ENCODE data around the gene GRIFIN.
"Not testable (repeated sequence)": the region's sequence is repeated elsewhere in the genome, so short reads cannot be mapped to it uniquely, and the experiment has no call there.

Gene GRIFIN

DNA sequence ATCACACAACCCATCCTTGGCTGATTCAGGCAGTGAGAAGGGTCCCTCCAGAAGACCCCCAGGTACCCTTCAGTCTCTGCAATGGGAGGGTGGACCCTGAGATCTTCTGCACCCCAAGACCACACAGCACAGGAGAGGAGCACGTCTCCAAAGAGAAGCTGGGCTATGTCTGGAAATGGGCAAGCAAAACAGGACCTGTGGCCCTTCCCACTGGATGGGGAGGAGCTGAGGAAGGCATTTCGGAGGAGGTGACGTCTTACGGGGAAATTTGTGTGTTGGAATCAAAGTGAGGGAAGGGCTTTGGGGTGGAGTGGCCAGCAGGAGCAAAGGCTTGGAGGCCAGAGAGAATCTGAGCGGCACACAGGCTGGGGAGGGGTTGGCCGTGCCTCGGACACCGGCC is 16.5 kb downstream of the GRIFIN start:
- no peak for DNase-seq (ENCODE audit: low read depth)
- no peak for TF ChIP-seq CTCF (IDR thresholded peaks at IDR 0.05; ENCODE audit: insufficient read depth, low read depth, low read length, missing control alignments)

DNA sequence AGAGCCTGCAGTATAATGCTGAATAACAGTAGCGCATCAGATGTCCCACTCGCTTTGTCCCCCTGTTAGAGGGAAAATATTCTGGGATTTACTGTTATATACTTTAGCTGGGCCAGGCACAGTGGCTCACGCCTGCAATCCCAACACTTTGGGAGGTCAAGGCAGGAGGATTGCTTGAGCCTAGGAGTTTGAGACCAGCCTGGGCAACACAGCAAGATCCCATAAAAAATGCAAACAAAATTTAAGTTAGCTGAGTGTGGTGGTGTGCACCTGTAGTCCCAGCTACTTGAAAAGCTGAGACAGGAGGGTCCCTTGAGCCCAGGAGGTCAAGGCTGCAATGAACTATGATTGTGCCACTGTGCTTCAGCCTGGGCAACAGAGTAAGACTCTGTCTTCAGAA is 22.3 kb downstream of the GRIFIN start:
- not testable (repeated sequence) for H3K4me3 ChIP-seq (ENCODE audit: low read length); DNase-seq (ENCODE audit: low read depth)

More for the DNA sequence above, 16.5 kb downstream of the GRIFIN start:
- H3K4me3 ChIP-seq (ENCODE audit: low read length): no peak overlapping the region

DNA sequence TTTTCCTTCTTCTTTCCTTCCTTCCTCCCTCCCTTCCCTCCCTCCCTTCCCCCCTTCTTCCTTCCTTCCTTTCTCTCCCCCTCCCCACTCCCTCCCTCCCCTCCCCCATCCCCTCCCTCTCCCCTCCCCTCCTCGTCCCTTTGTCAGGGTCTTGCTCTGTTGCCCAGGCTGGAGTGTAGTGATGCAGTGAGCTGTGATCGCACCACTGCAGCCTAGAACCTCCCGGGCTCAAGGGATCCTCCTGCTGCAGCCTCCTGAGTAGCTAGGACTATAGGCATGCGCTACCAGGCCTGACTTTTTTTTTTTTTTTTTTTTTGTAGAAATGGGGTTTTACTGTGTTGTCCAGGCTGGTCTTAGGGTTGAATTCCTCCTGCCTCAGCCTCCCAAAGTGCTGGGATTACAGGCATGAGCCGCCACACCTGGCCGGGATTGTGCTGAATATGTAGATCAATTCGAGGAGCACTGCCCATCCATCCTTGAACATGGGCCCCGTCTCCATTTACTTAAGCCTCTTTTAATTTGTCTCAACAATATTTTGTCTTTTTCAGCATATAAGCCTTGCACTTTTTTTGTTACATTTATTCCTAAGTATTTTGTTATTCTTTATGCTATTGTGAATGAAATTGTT is 23.4 kb downstream of the GRIFIN start:
- no peak for DNase-seq (ENCODE audit: low read depth)
- H3K4me3 ChIP-seq (ENCODE audit: low read length): no peak overlapping the region
- no peak for TF ChIP-seq CTCF (IDR thresholded peaks at IDR 0.05; ENCODE audit: insufficient read depth, low read depth, low read length, missing control alignments)

DNA sequence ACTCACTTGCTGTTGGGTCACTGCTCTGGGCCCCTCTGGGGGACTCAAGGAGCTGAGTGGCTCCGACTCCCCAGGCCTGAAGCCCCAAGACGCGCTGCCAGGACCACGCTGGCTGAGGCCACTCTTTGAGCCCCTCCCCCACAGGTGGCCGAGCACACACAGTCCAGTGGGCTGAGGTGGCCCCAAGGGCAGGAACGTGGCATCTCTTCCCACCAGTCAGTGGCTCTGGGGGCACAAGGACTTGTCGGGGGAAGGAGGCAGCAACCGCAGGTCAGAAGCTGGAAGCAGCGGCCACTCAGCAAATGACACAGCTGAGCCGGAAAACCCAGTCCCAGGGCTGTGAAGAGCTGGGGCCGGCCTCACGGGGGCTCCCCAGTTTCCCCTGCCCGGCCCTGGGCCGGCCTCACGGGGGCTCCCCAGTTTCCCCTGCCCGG is 24.1 kb downstream of the GRIFIN start:
- TF ChIP-seq CTCF (IDR thresholded peaks at IDR 0.05; ENCODE audit: insufficient read depth, low read depth, low read length, missing control alignments): no peak
- no peak for DNase-seq (ENCODE audit: low read depth)
- no peak overlapping the region for H3K4me3 ChIP-seq (ENCODE audit: low read length)

DNA sequence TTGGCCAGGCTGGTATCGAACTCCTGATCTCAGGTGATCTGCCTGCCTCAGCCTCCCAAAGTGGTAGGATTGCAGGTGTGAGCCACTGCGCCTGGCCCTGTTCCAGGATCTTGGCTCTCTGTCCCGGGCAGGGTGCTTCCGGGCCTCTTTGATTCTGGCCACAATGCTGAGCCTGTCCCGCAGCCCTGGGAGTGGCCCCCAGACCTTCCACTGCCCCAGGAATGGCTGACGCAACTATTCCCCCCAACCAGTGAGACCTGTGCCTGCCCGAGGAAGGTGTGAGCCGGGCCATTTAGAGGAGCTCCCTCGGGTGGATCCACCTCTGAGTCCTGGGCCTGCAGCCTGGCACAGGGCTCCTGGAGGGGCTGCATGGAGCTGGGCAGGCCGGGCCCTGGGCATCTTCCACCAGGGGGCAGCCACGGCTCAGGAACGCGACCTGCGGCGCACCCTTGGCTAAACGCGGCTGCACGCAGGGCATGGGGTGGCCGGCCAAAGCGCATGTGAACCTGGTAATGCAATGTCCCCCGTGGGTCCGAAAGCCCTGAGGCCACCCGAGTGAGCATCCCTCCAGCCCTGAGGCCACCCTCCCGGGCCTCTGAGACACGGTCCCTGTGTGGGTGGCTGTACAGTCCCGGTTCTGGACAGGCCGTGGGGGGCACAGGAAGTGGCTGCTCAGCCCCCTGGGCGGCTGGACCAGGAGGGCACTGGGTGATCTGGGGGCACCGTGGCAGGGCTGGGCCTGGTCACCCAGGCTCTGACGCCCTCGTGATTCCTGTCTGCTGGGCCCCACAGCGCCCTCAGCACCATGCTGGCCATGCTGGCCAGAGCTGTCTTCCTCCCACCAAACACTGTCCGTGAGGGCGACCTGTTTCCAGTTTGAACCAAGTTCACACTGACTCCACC is 24.8 kb downstream of the GRIFIN start:
- peak; percentile 77 for TF ChIP-seq CTCF (IDR thresholded peaks at IDR 0.05; ENCODE audit: insufficient read depth, low read depth, low read length, missing control alignments)
- H3K4me3 ChIP-seq (ENCODE audit: low read length): no peak overlapping the region
- DNase-seq (ENCODE audit: low read depth): peak; percentile 65

- no peak for DNase-seq (ENCODE audit: low read depth)
- no peak for TF ChIP-seq CTCF (IDR thresholded peaks at IDR 0.05; ENCODE audit: insufficient read depth, low read depth, low read length, missing control alignments)
- H3K4me3 ChIP-seq (ENCODE audit: low read length): no peak overlapping the region
These were observed 25.7 kb downstream of the GRIFIN start for GRCh38 chr7:2450198-2451107.

DNA sequence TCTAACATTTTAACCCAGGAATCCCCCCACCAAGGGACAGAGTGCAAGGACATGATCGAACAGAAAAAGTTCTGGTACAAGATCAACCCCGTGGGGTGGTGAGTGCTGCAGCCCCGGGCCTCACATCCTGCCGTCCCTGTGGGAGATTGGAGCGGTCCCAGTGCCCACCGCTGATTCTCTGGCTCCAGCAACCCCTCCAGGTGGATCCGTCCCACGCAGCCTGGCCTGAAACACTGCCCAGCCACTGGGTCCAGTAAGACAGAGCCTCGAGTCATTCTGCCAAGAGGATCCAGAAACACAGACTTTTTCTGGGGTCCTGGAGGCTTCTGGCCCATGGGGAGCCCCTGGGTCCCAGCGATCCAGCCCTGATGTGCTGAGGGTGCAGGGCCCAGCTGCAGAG is 29.5 kb downstream of the GRIFIN start:
- TF ChIP-seq CTCF (IDR thresholded peaks at IDR 0.05; ENCODE audit: insufficient read depth, low read depth, low read length, missing control alignments): no peak
- no peak for DNase-seq (ENCODE audit: low read depth)
- no peak overlapping the region for H3K4me3 ChIP-seq (ENCODE audit: low read length)

Measured in epithelial cell of esophagus (primary cell).